Dedifferentiated amniotic fluid mesenchymal stem cell (primary cell): ENCODE measurements around the gene SRC.
"Not testable (repeated sequence)": the region's sequence is repeated elsewhere in the genome, so short reads cannot be mapped to it uniquely, and the experiment has no call there.

ENCODE experiments used
- DNase-seq: peaks from one replicate; pipeline ENCODE4 v3.0.0-alpha.2; 2016; ENCODE audit errors: extremely low spot score

SRC gene

DNA sequence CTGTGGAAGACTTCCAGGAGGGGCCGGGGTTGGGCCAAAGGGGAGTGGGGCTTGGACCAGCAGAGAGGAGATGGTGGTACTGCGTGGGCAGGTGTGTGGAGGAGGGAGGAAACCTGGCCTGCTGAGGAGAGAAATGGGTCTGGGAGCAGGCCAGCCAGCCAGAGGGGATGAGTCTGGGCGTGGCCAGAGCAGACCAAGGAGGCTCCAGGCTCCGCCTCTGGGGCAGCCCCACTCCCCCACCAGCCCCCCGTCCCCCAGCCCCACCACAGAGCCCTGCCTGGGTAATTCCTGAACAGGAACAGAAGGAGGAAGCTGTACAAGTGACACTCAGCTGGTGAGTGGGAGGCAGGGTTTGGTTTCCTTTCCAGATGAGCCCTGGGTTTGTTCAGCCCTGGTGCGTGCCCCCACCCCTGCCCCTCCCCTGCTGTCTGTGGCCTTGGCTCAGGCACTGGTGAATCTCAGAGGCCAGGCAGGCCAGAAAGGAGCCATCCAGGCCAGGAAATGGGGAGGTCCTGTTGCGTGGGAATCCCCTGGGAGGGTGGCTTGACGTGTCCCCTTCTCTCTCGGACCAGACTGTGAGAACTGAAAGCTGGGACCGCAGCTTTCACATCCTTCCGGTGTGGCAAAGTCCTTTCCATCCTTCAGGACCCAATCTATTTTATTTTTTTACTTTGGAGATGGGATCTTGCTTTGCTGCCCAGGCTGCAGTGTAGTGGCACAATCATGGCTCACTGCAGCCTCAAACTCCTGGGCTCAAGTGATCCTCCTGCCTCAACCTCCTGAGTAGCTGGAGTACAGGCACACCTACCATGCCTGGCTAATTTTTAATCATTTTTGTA lies 9.4 kb upstream of the SRC start:
- no peak for DNase-seq

DNA sequence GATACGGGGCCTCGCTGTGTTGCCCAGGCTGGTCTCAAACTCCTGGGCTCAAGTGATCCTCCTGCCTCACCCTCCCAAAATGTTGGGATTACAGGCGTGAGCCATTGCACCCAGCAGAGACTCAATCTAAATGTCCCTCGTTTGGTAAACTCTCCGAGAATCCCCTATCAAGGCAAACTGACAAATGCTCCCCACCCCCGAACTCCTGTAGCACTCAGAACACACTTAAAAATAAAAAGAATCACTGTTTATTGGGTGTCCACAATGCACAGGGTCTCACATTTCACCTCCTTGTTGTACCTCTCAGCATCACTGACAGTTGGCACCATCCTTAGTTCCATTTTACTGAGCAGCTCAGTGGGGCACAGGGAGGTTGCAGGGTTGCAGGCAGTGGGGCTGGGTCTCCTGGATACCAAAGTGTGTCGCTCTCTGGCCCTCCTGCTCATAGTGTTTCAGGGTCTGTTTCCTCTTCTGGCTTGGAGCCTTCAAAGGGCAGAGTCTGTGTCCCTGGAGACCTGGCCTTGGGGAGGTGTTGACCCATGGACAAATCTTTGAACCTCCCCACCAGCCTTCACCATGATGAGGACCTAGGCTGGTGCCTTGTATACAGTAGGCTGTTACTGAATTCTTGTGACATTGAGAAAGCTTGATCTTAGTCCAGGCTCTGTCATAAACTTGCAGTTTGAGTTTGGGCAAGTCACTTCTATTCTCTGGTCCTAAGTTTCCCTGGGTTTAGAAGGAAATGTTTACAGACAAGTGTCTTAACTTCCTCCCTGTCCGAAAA lies 8.5 kb upstream of the SRC start:
- no peak for DNase-seq

- DNase-seq = not testable (repeated sequence)
Observed at GRCh38 chr20:37338380-37338779, 7.6 kb upstream of the SRC start.

DNA sequence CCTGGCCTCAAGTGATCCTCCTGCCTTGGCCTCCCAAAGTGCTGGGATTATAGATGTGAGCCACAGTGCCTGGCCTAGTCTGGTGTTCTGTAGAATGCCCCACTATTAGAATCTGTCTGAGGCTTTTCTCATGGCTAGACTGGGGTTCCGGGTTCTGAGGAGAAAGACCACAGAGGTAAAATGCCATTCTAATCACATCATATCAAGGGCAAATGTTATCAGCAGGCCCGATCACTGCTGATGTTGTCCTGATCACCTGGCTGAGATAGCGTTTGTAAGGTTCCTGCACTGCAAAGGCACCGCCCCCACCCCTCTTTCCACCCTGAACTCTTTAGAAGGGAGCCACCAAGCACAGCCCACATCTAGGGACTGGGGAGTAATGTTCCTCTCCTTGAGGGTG lies 6.7 kb upstream of the SRC start:
- no peak for DNase-seq

GRCh38 chr20:37339764-37340109 lies 6.2 kb upstream of the SRC start:
- DNase-seq = not testable (repeated sequence)

DNA sequence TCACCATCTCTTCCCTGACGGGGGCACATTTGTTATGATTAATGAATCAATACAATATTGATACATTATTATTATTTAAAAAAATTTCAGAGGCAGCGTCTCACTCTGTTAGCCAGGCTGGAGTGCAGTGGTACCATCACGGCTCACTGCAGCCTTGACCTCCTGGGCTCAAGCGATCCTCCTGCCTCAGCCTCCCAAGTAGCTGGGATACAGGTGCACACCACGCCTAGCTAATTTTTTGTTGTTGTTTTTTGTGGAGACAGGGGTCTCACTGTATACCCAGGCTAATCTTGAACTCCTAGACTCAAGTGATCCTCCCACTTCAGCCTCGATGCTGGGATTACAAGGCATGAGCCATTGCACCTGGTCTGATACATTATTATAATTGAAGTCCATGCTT lies 4.9 kb upstream of the SRC start:
- DNase-seq = no peak

DNA sequence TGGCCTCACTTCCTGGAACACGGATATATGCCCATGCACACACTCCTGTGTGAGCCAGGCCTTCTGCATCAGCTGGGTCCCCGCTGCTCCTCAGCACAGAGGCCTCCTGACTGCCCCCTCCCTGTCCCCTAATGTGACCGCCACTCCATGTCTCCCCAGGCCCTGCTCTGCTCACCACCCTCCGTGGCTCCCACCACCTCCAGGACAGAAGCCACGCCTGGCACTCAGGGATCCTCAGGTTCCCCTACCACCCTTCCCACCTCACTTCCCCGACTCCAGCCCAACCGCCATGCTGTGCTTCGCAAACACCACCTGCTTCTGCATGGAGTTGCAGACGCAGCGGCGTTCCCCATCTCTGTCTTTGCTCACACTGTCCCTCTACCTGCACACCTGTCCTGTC lies 4.3 kb upstream of the SRC start:
- DNase-seq = no peak

GRCh38 chr20:37342231-37343177 lies 3.4 kb upstream of the SRC start:
- DNase-seq = no peak

DNA sequence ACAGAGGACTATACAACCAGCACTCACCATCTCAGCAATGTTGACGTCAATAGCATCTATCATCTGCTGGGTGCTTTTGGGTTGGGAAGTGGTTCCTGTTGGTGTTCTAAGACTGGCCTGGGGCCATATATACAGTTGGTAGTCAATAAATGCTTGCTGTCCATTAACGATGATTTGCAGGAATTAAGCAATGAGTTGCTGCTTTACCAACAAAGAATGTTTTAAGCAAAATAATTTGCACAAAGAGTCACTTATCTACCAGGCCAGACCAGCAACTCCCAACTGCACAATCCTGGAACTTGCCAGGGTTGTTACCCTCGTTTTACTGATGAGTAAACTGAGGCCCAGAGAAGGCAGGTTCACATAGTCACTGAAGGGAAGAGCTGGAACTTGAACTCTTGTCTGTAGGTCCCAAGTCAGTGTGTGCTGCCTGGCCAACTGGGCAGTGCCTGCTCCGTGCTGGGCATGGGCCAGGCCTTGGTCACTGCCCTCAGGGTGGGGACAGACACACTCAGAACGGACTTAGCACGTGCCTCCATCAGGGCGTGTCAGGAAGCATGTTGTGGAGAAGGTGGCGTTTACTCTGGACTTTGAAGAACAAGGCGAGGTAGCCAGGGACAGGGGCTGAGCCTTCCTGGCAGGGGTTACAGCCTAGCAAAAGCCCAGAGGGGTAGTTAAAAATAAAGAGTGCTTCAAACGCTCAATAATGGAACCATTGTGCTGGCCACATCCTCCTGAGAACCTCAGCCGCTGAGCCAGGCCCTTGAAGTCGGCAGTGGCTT lies 2.5 kb upstream of the SRC start:
- DNase-seq = no peak

DNA sequence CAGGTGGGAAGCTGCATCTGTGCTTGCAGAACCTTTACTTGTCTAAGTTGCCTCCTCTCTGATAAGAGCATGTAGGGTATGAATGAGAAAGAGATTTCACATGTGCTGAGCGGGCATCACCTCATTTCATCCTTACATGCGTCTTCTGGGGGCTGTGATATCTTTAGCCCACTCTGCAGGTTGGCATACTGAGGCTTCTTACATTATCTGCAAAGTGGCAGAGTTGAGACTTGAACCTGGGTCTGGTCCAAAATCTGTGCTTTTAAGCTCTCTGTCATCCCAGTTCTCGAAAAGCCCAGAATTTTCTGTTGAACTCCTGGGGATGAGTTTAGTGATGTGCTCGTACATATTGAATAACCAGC lies 2.0 kb upstream of the SRC start:
- no peak for DNase-seq

GRCh38 chr20:37344506-37345338 lies 1.2 kb upstream of the SRC start:
- DNase-seq = no peak

DNA sequence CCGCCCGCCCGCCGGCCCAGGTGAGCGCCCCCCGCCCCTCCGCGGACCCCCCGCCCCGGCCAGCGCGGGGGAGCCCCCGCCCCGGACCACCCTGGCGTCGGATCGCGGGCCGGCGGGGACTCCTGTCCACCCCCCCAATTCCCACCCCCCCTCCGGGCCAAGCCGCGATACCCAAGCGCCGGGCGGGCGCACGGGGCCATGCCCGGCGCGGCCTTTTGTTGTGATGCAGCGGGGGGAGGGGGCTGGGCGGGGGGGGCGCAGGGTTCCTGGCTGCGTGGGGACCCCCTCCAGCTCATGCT lies 245 bp downstream of the SRC start:
- DNase-seq = no peak

DNA sequence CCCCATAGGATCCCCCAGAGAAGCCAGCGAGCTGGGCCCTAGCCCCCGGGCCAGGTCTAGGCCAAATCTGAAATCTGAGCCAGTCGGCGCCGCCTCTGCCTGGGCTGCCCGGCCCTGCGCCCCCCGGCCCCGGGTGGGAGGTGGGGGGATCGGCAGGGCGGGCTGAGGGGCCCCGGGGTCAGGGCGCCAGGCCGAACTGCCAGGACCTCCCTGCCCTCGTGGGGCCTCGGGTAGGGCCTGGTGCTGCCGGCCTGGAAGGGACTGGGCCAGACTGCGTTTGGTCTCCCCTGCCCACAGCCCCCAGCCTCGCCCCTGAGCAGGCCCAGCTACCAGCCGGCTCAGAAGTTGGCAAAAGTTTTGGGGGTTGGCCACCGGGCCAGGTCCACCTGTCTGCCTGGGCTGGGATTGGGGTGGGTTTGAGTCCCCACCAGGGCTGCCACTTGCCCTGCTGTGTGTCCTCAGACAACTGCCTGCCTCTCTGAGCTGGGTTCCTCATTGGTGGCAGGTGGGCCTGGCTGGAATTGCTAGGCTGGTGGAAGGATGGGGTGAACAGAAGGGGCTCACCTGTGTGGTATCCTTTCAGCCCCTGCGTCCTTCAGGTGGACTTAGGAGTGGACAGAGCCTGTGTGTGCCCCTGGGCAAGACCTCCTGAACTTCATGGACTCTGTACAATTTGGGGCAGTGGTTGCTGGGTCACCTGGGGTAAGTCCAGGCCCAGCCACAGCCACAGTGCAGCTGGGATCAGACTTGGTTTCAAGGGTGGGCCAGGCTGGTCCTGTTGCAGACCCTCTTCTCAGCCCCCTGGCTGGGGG lies 801 bp downstream of the SRC start:
- no peak for DNase-seq

- DNase-seq = no peak
Observed at GRCh38 chr20:37347347-37347823, 1.4 kb downstream of the SRC start.

GRCh38 chr20:37347891-37348791 lies 2.2 kb downstream of the SRC start:
- DNase-seq = no peak

DNA sequence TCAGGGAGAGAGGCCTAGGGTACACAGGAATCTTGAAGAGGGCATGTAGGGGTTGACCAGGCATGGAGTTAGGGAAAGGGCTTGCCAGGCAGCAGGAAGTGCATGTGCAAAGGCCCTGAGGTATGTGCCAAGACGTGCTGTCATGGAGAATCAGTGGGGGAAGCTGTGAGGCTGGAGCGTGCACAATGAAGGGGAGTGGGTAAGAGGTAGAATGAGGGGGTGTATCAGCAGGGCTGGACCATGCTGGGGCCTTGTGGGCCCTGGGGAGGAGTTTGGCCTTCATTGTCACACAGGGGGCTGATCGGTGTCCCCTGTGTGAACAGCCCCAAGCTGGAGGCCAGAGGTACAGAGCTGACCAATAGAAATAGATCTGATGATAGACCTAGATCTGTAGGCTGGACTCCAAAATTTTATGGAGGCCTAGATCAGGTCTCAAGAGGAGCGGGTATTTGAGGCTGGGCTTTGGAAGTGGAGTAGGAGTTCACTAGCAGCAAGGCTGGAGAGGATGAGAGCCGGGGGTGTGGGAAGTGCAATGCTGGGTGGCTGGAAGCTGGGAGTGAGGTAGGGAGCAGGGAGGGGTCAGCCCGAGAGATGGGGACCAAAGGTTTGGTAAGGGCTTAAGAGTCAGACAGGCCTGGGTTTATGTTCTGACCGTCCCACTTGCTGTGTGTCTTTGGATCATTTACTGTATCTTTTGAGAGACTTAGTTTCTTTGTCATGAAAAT lies 3.0 kb downstream of the SRC start:
- DNase-seq = no peak

DNA sequence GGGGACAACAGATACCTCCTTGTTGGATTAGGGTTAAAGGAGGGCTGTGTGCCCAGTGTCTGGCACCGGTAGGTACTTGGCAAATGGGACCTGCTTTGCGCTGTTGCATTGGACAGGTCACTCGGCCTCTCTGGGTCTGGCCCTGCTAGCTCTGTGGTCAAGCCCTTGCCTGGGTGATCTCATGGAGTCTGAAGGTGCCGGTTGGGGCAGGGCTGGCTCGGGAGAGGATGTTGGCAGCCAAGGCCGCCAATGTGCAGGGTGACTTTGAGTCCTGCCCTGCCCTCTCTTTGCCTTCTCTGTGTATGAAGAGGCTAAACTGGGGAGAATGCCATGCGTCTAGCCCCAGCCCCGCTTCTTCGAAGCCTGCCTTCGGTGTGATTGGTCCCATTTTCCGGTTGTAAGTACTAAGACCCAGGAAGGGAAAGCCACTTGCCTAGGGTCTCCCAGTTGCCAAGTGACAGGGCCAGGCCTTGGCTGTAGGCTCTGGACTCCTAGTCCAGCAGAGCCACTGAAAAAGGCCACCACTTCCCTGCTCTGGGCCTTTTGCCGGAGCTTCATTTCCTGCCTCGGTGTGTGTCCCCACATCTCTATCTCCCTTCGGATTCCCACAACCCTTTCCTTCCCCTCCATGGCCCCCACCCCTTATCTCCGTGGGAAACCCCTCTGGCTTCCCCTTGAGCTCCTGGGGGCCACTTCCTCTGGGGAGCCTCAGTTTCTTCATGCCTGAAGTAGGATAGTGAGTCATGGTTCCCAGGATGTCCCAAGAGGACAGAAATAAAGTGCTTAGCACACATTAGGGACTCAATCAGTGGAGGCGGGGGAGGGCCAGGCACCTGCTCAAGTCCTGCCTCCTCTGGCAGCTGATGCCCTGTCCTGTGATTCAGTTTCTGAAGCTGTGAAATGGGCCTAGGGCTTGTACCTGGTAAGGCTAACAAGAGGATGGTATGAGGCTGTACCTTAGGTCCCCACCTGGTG lies 3.9 kb downstream of the SRC start:
- DNase-seq = no peak
